Stimulated activated CD8-positive, alpha-beta memory T cell treated with anti-CD3 and anti-CD28 coated beads, Interleukin-15, amount 100 ng/mL, for 1 hour (primary cell): Measurements from ENCODE around the gene TIMP4.

Source experiments
- DNase-seq: peaks from one replicate; pipeline ENCODE4 v3.0.0-alpha.2; 2020; ENCODE audit warnings: low read depth

Gene TIMP4

DNA sequence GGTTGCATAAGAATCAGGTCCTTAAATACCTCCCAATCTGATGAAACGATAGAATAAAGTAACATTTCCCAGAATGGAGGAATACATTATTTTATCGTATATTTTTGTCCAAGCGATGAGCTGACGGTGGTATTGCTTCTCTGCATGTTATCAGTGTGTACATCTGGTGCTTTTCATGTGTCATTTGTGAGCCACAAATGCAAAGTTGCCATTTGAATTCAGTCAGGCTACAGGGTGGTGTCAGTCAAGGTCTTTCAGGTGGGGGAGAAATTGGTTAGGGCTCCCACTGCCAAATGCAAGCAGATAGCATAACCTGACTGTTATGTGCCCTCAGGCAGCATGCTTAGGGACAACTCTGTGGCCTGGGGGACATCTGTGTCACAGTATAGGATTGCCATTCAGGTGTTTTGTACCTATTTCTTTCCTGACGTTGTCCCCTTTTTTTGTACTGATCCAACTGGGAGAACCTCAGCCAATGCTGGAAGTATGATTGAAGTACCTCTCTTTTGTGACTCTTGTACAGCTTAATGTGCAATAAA, 26.5 kb upstream of the TIMP4 start:
- DNase-seq = no peak

DNA sequence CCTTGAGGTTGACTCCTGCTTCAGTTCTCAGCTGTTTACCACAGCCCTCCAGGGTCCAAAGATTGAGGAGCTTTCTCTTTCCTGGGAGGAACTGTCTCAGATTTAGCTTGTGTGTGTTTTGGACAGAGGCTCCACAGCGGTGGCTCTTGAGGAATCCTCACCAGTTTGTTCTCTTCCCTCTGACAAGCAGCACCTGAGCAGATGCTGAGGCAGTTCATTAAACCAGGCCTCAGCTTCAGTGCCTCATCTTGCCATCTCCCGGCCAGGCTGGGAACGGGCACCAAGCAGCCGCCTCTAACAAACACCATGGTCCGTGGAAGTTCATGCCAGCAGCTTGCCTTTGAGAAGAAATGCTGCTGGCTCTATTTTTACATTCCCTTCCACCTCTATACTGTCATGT, 25.8 kb upstream of the TIMP4 start:
- no peak for DNase-seq

DNA sequence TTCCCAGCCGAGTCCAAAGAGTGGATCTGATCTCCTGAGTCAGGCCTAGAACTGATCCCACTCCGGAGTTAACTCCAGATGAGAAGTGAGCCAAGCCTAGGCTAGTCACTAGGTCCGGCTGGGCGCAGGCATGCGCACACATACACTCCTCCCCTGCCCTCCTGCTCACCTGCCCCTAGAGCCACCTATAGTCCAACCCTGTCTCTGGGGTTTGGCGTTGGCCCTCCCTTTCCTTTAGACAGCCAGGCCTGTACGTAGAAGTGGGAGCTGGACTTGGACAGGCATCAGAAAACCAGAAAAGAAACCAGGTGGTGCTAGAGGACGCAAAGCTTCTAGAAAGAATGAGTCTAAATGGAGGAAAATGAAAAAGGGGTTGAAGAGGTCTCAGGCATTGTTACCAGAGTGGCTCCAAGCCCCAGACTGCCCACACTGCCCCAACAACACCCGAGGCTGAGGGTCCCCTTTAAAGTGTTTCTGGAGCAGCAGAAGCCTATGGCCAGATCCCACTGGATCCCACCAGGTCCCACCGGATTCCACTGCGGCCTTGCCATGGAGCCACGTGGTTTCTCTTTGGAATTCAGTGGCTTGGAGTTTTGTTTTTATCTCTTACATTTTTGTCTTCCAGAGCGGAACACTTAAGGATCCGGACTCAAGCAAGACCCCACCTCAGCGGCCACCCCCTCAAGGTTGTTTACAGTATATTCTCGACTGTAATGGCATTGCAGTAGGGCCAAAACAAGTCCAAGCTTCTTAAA, 24.2 kb upstream of the TIMP4 start:
- no peak for DNase-seq

DNA sequence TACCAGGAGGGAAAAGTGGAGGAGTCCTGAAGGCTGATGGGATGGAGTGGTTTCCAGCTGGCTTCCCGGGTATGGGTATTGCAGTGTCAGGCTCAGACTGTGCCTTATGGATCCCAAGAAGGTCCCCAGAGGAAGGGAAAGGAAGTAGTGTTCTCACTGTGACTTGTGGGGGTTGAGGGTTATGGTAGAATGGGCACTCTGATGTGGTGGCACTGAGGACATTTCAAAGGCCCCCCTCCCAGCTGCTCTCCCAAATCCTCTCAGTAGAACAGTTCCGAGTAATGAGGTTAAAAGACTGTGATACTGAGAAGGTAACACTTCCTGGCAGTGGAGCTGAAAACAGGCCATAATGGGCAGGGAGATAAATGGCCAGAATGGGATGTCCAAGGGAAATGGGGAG, 23.1 kb upstream of the TIMP4 start:
- no peak for DNase-seq

DNA sequence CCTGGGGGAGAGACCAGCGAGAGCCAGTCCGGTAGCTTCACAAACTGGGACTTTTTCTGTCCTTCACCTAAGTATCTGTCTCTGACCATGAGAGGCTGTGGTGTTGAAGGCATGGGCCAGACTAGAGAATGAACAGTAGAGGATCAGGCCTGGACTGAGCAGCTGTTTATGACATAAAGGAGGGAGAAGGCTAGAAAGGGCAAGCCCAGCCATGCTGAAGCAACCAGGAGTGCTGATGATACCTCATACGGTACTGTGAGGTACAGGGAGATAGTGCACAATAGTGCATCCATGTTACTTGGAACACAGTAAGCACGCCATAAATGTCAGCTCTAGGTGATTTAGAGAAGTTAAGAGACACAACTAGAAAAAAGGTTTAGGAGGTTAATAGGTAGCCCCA, 22.6 kb upstream of the TIMP4 start:
- no peak for DNase-seq

DNA sequence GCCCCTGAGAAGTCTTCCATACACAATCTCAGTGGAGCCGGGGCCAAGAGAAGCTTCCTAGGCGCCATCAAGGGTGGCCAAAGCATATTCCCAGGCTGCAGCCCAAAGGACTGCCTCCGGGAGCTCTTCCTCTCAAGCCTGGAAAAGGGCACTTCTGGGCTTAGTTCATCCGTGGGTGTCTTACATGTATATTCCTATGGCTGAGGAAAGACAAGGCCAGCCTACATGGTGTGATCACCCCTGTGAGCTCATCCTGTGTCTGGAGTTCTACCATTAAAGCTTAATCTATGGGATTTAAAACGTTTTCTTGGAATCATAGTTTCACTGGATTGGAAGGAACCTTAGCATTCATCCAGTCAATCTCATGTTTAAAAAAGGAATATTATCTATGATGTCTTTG, 21.9 kb upstream of the TIMP4 start:
- no peak for DNase-seq

DNA sequence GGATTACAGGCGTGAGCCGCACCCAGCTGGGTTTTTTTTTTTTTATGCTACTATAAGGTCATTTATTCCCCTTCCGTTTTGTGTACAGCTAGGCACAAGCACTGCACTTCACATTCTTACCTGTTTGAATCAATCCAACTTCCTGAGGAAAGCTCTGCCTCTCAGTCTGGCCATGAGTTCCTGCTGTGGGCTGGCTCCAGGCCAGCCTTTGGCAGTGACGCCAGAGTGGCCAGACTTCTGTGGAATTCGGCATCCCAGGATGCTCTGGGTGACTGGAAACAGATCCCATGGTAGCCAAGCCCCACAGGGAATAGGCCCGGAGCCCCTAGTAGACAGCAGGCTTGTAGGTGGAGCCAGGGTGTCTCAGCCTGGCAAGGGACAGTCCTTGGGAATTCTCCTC, 21.5 kb upstream of the TIMP4 start:
- no peak for DNase-seq

DNA sequence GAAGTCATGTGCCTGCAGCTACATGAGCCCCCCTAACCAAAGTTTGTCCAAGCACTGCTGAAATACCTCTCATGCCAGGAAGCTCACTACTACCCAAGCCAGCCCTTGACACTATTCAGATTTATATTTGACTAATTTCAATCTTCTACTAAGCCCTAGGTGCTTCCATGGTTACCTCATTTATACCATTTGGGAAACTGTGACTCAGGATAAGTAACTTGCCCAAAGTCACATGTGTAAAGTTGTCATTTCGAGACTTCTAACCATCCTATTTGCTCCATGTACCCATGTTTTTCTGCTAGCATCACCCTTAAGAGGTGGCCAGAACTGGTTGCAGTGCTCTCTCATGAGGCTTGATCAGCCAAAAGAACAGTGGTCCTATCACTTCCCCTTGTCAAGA, 20.7 kb upstream of the TIMP4 start:
- DNase-seq = no peak

DNA sequence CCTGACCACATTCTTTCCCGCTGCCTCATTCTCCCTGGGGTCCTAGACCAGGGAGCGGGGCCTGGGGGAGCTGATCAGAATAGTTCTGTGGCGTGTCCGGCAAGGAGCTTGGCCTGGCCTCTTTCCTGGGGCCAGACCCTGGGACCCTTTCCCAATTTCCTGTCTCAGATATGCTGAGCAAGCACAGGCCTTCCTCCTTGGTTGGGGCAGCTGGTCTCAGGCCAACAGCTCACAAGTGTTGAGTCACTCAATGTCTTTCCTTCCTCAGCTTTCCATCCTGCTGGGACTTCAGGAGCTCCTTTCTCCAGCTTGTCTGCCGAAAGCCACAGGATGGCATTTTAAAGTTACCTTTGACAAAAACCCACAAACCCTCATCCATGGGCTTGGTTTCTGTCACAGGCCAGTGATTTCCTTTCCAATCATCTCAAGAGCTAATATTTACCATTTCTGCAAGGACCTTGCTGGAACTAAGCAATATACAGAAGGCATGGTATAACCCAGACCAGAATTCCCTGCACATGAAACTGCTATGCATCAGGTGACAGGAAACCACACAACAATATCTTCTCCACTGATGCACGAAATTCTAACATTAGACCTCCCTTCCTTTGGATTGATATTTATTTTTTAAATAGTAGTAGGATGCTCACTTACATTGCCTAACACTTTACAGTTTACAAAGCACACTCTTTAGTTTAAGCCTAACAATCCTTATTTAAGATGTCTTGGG, 19.5 kb upstream of the TIMP4 start:
- DNase-seq = no peak

DNA sequence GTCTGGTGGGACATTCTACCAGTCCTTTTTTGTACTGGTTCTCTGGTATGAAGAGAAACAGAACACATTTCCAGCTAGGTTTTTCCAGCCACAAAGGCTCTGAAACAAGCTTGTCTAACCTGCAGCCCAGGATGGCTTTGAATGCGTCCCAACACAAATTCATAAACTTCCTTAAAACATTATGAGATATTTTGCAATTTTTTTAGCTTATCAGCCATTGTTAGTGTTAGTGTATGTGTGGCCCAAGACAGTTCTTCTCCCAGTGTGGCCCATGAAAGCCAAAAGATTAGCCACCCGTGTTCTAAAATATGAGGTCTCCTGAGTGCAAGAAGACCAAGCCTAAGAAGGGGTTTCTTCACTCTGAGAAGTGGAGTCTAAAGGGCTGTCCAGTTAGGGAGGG, 18.4 kb upstream of the TIMP4 start:
- no peak for DNase-seq

DNA sequence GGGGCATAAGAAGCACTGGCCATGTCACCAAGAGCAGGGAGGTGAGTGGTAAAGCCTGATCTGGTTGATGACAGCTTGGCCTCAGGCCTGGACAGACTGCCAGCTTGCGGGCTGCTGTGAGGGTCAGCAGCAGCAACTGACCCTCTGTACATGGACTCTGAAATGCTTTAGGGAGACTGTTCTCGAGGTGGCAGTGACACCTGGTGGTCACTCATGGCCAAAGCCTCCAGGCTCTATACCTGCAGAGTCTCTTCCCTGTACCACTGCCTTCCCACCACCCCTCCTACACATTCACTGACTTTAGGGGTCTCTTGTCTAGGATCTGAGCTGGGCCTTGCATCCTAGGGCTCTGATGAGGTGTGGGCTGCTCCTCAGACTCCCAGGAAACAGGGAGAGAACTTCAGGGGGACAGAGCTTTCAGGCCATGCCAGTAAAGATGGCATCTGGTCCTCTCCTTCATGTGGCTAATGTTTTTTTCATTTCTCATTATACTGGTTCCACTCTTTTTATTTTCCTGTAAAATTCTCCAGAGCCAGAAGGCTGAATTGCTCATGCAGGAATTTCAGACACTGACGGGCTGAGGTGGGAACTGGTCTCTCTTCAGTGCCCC, 17.2 kb upstream of the TIMP4 start:
- DNase-seq = no peak

DNA sequence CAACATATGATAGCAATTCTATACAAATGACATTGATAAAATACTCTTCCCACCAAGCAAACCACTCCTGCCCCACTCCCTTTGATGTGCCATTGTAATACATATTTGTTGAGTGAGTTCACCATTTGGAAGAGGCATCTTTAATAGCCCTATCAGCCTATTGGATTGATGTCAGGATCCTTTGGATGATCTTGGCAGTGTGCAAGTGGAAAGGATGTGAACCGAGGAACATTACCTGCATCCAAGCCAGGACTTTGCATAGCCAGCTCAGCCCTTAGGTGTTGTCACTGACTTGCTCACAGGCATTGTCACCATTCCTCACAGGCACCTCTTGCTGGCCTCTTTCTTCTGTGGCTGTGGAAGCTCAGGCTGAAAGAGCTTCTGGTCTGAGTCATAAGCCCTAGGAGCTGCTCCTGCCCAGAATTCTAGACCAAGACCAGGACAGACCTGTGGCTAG, 16.5 kb upstream of the TIMP4 start:
- DNase-seq = no peak

DNA sequence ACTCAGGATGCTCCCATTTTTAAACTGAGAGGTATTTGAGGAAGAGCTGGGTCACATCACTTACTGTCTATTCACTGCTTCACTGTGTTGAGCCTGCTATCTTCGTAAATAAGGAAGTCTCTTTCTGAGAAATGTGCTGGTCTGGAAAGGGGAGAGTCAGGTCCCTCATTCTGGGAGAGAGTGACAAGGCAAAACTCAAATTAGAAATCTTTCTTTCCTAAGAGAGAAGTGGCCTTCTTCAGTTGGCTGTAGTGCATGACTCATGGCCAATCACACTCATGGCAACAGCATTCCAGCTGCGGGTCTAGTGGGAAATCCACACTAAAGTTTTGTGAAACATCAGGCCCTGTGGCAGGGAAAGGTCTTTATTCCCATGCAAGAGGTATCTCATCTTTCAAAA, 11.5 kb upstream of the TIMP4 start:
- DNase-seq = no peak

DNA sequence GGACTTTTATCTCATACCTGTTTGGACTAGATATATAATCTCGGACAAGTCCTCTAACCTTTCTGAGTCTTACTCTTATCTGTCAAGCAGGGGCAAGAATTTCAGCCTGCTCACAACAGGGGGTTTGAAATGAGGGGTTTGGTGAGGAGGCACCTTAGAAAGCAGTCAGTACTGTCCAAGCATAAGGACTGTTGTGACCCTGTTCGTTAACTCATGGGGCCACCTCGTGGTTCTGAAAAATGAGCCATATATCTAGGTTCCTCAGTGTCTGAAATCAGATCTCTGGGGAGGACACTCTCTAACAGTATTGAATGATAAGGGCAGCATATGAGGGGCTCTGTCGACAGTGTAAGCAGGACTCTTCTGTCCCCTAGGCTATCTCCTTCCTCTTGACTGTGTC, 7.2 kb upstream of the TIMP4 start:
- DNase-seq = no peak

DNA sequence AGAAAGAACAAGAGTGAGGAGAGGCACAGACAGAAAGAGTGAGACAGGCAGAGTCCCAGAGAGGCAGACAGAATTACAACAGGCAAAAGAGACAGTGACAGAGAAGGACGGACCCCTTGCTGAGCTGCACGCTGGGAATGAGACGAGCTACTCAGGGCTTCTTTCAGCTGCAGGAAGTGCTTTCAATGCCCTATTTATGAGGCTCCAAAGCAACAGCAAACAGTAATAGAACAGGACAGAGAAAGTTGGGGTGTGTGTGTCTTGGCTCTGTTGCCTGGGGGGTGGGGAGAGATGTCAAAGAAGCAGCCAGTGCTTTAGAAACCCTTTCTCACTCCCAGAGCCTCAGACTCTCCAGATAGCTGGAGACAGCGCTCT, 502 bp upstream of the TIMP4 start:
- DNase-seq = no peak

DNA sequence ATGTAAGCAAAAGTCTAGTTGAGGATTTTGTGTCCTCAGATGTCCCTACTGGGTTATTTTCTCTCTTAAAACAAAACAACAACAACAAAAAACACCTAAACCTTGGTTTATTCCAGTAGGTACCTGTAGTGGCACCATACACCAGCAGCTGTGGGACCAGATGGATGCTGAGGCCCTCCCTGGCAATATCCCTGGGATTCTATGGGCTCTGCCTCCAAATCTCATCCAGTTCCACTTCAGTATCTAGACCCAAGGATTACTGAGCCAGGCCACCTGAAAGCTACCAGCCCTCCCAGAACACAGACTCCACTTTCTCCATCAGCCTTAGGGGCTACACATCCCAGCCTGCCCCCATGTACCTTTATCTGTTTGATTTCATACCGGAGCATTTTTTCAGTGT, 1.7 kb downstream of the TIMP4 start:
- no peak for DNase-seq

DNA sequence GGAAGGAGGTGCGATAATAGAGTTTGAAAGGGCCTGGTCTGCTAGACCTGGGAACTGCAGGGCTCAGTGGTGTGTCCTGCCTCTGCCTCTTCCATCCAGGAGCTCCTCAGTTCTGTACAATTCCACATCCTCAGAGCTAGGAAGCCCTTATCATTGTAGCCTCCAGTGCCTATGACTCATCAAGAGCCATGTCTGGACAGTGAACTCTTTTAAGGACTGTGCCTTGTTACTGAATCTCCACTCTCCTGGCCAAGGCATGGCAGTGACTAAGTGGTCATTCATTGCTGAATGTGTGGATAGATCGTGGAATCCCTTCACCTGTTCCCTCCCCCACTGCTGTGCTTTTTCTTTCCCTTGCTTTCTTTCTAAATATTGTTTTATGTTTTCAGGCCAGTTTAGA, 2.9 kb downstream of the TIMP4 start:
- no peak for DNase-seq

DNA sequence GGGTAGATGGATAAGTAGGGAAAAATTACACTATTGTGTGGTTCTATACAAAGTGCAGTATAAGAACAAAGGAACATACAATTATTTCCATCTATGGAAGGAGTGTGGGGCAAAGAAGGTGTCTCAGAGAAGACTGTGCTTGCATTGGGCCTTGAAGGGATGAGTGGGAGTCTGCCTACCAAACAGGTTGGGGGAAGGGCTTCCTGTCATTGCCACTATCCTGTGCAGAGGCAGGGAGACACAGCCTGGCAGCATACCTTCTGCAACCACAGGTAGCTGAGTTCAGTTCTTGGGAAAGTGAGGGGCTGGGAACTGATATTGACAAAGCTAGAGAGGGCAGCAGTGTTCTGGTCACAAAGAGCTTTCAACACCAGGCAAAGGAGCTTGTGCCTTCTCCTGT, 3.4 kb downstream of the TIMP4 start:
- DNase-seq = no peak

DNA sequence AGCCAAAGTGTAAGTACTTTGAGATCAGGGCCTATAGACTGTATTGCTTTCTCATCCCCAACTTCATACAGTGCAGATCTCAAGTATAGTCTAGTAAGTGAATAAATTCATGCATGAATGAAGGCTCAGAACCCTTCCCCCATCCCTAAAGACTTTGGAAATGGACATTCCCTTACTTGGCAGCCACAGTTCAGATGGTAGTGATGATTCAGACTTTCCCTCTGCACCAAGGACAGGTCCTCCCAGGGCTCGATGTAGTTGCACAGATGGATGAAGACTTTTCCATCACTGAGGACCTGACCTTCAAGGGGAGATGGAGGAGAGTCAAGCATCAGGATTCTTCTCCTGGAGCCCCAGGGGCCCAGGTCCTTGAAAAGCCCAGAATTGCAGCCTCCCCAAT, 4.6 kb downstream of the TIMP4 start:
- no peak for DNase-seq

DNA sequence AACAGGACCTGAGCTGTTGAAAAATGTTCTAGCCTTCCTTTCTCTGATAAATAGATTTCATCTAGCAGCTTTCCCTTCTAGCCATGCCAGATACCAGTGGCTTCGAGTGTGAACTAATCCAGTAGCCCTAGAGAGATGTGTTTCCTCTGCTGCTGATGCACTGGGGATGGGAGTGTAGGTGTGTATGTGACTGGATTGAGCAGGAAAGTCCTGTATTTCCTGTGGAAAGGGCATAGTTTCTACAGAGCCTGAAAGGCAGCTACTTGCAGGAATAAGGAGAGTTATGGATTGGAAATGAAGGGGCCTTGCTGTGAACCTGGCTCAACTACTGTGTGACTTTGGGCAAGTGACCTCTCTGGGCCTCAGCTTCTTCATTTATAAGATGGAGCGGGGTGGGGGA, 8.6 kb downstream of the TIMP4 start:
- DNase-seq = no peak

DNA sequence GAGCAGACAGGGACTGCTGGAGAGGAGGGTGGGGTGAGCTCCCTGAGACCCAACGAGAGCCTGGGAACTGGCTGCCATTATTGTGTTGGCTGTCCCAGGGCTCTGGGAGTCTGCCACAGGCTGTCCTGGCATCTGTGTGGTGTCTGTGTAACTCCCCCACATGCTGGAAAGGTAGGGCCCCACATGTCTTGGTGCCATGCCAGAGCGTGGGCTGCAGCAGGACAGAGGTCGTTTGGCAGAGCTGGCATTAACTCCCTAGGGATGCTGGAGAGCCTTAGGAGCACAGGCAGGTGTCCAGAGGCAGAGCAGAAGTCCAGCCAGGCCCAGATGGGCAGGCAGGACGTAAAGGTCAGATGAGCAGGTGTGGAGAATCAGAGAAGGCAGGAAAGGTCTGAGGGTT, 9.7 kb downstream of the TIMP4 start:
- DNase-seq = no peak

DNA sequence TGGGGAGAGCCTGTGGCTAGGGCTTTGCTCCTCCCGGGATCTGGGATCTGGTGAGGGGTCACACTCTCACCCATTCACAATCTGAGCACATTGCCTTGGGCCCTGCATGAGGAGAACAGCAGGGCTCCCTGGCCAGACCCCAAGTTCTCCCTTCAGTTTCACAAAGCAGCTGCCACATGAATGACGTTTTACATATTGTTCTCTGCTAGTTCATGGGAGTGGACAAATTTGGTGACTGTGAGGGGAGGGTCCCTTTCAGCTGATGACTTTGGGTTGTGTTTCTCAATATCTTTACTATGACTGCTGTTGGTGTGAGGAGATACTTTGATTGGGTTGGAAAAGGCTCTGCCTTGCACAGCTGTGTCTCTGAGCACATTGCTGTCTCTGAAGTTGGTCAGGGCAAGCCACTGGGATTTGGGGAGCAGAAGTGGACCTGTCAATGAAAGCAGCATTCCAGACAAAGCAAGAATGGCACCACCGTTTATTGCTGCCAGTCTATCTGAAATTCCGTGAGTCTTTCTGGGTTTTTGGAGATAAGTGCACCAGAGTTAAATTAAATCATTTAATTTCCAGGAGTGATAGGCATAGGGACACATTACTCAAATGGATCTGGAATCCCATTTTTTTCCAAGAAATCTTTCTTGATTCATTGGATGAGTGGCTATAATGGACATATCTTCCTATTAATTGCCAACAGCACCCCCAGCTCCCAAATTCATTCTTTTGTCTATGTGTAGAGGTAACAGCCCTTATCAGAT, 10.3 kb downstream of the TIMP4 start:
- DNase-seq = no peak
